ENCODE results near the gene DDX3X. TPM values are rescaled to one million over a fixed set of nuclear protein-coding genes. Genes with fewer than 3 reads are reported as not detected.
A peak's percentile ranks its signal among the peaks of the same experiment; 100 is the strongest.

Gene DDX3X
- polyA plus RNA-seq, 1 donor (not counting 4 experiments of a cell fraction or from before 2014, with no cell fraction given), result 127 TPM

- FAIRE-seq (no peak), DNase-seq (ENCODE audit: low read depth, low spot score) (no peak)
- peak overlapping the region; percentile 100 for H3K27ac ChIP-seq (ENCODE audit: control insufficient read depth, insufficient read depth, low read length)
- peaks cover 7 to 15% of the 10 kb centered on the region in 2 experiments for H3K36me3 ChIP-seq (ENCODE audit: control insufficient read depth in 2 of 2, extremely low read depth in 1 of 2, insufficient read depth in 2 of 2, low read length in 2 of 2)
- H3K9me1 ChIP-seq (ENCODE audit: control insufficient read depth, extremely low read depth, insufficient read depth, low read length), result peaks cover 2% of the 10 kb centered on the region
- no peaks in the 10 kb centered on the region for H3K27me3 ChIP-seq (ENCODE audit: control insufficient read depth, extremely low read depth, insufficient read depth, low read length)
- H2AFZ ChIP-seq (ENCODE audit: control insufficient read depth, low read length), result peak overlapping the region; percentile 99
- peaks cover 35% of the 10 kb centered on the region for H3K4me1 ChIP-seq (ENCODE audit: control insufficient read depth, extremely low read depth, insufficient read depth, low read length)
- H3K4me3 ChIP-seq (ENCODE audit: control insufficient read depth in 2 of 3, extremely low read depth in 1 of 3, insufficient read depth in 2 of 3, low read depth in 1 of 3, low read length in 3 of 3), result peak overlapping the region; percentile 87 to 99 (median 99)
- dilution Hi-C loops (cut with MboI; ENCODE audit: extremely low pct_ligation_motif_present, low sequenced_read_pairs), result no loop called here
- H3K4me2 ChIP-seq (ENCODE audit: control insufficient read depth, extremely low read depth, insufficient read depth, low read depth, low read length), result peak overlapping the region; percentile 96
- H3K9ac ChIP-seq (ENCODE audit: control insufficient read depth, extremely low read depth, insufficient read depth, low read length), result peak overlapping the region; percentile 100
- H3K9me3 ChIP-seq (ENCODE audit: control insufficient read depth, low read depth, low read length), result no peaks in the 10 kb centered on the region
- TF ChIP-seq CTCF (optimal IDR thresholded peaks at IDR 0.05 in 1 of 3, IDR thresholded peaks at IDR 0.05 in 1 of 3, conservative IDR thresholded peaks at IDR 0.05 in 1 of 3; ENCODE audit: extremely low read depth in 1 of 3, insufficient read depth in 2 of 3, low read length in 3 of 3), result no peak
- TF ChIP-seq EZH2 (IDR thresholded peaks at IDR 0.05; ENCODE audit: low read length), result no peak
- peaks cover 42% of the 10 kb centered on the region for H4K20me1 ChIP-seq (ENCODE audit: control insufficient read depth, extremely low read depth, insufficient read depth, low read length)
- peaks cover 56% of the 10 kb centered on the region for H3K79me2 ChIP-seq (ENCODE audit: control insufficient read depth, insufficient read depth, low read length)
Measured at GRCh38 chrX:41334363-41335197, 618 bp downstream of the DDX3X start.

GRCh38 chrX:41335198-41335957 is 1.4 kb downstream of the DDX3X start:
- Histone ChIP-seq H3K4me2 (ENCODE audit: control insufficient read depth, extremely low read depth, insufficient read depth, low read depth, low read length) (peak overlapping the region; percentile 96), H3K27ac (ENCODE audit: control insufficient read depth, insufficient read depth, low read length) (peak overlapping the region; percentile 100), H3K9ac (ENCODE audit: control insufficient read depth, extremely low read depth, insufficient read depth, low read length) (peak overlapping the region; percentile 100), H3K9me1 (ENCODE audit: control insufficient read depth, extremely low read depth, insufficient read depth, low read length) (peaks cover 2% of the 10 kb centered on the region), H2AFZ (ENCODE audit: control insufficient read depth, low read length) (no peak overlapping the region), H4K20me1 (ENCODE audit: control insufficient read depth, extremely low read depth, insufficient read depth, low read length) (peaks cover 44% of the 10 kb centered on the region), H3K79me2 (ENCODE audit: control insufficient read depth, insufficient read depth, low read length) (peaks cover 64% of the 10 kb centered on the region), H3K4me1 (ENCODE audit: control insufficient read depth, extremely low read depth, insufficient read depth, low read length) (peaks cover 36% of the 10 kb centered on the region), H3K9me3 (ENCODE audit: control insufficient read depth, low read depth, low read length) (no peaks in the 10 kb centered on the region), H3K36me3 (ENCODE audit: control insufficient read depth in 2 of 2, extremely low read depth in 1 of 2, insufficient read depth in 2 of 2, low read length in 2 of 2) (peaks cover 8 to 20% of the 10 kb centered on the region in 2 experiments), H3K4me3 (ENCODE audit: control insufficient read depth in 2 of 3, extremely low read depth in 1 of 3, insufficient read depth in 2 of 3, low read depth in 1 of 3, low read length in 3 of 3) (peak overlapping the region; percentile 87 to 99 (median 99)), H3K27me3 (ENCODE audit: control insufficient read depth, extremely low read depth, insufficient read depth, low read length) (no peaks in the 10 kb centered on the region)
- dilution Hi-C loops (cut with MboI; ENCODE audit: extremely low pct_ligation_motif_present, low sequenced_read_pairs), result no loop called here
- FAIRE-seq (no peak), DNase-seq (ENCODE audit: low read depth, low spot score) (no peak)
- TF ChIP-seq CTCF (optimal IDR thresholded peaks at IDR 0.05 in 1 of 3, IDR thresholded peaks at IDR 0.05 in 1 of 3, conservative IDR thresholded peaks at IDR 0.05 in 1 of 3; ENCODE audit: extremely low read depth in 1 of 3, insufficient read depth in 2 of 3, low read length in 3 of 3), result no peak
- no peak for TF ChIP-seq EZH2 (IDR thresholded peaks at IDR 0.05; ENCODE audit: low read length)

All from keratinocyte (primary cell).